ENCODE measurements around the gene MOV10L1.

MOV10L1 gene

DNA sequence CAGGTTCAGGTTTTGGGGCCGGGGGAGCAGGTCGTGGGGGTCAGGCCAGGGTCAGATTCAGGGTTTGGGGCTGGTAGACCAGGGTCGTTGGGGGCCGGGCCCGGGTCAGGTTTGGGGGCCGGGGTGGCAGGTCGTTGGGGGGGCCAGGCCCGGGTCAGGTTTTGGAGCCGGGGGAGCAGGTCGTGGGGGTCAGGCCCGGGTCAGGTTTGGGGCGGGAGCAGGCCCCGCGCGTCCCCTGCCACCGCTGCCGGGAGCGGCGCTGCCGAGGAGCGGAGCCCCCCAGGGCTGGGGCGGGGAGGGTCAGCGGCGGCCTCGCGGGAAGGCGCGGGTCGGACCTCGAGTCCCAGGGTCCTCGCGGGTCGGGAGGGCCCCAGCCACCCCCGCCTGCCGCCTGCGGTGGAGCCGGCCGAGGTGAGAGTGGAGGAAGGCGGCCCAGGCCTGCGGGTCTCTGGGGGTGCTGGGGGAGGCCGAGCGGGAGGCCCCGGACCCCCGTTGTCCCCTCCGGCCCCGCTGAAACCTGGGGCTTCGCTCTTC lies 96.4 kb downstream of the MOV10L1 start:
- Histone ChIP-seq H3K4me1 (ENCODE audit: low read length) (peaks cover 30% of the 10 kb centered on the region), H3K9me3 (ENCODE audit: insufficient read depth, low read length) (peaks cover 4% of the 10 kb centered on the region; the same call in 1 of the 2 replicates), H3K79me2 (ENCODE audit: low read length) (peaks cover 39% of the 10 kb centered on the region), H4K20me1 (ENCODE audit: insufficient read depth, low read length) (peaks cover 7% of the 10 kb centered on the region), H2AFZ (ENCODE audit: low read depth, low read length) (no peak overlapping the region), H3K4me3 (ENCODE audit: low read length) (peak overlapping the region; percentile 87), H3K27me3 (ENCODE audit: low read depth, low read length) (no peaks in the 10 kb centered on the region), H3K27ac (ENCODE audit: low read length) (peak overlapping the region; percentile 44), H3K4me2 (ENCODE audit: low read length) (peak overlapping the region; percentile 89), H3K9ac (ENCODE audit: low read length) (peak overlapping the region; percentile 78), H3K36me3 (replicated peaks; ENCODE audit: low read depth, low read length) (no peaks in the 10 kb centered on the region)
- TF ChIP-seq, protein P1, sequence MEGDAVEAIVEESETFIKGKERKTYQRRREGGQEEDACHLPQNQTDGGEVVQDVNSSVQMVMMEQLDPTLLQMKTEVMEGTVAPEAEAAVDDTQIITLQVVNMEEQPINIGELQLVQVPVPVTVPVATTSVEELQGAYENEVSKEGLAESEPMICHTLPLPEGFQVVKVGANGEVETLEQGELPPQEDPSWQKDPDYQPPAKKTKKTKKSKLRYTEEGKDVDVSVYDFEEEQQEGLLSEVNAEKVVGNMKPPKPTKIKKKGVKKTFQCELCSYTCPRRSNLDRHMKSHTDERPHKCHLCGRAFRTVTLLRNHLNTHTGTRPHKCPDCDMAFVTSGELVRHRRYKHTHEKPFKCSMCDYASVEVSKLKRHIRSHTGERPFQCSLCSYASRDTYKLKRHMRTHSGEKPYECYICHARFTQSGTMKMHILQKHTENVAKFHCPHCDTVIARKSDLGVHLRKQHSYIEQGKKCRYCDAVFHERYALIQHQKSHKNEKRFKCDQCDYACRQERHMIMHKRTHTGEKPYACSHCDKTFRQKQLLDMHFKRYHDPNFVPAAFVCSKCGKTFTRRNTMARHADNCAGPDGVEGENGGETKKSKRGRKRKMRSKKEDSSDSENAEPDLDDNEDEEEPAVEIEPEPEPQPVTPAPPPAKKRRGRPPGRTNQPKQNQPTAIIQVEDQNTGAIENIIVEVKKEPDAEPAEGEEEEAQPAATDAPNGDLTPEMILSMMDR (IDR thresholded peaks at IDR 0.05; ENCODE audit: low read depth, low read length) = no peak
- no peak for TF ChIP-seq EZH2phosphoT487 (IDR thresholded peaks at IDR 0.05; ENCODE audit: low read depth)

DNA sequence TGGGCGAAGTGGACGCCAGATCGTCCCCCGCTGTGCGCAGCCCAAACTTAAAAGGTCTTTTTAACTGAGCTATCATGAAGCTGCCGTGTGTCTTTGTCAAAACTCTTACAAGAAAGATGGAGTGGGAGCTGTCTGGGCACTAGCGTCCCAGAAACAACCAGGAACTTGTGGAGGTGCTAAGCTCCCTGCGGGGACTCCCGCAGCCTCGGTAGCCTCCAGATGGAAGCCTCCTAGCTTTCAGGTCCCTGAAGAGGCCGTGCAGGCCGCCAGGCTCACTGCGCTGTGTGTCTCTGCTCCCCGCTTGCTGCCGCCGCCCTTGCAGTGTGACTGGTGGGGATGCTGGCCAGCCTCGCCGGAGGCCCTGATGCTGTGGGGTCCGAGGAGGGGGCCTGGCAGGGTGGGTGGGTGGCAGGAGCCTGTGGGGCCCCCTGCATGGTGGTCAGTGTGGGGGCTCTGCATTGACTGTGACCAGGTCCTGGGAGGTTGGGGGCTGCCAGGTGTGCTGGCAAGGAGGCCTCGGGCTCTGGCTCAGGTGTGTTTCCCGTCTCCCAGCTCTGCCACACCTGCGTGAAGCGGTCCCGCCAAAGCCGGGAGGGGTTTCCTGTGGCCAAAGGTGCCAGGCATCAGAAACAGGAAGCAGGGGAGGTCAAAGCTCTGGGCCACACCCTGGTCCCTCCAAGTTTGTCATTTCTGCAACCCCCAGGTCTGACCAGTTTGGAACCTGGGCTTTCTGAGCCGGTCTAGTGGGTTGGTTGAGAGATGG lies 97.1 kb downstream of the MOV10L1 start:
- H3K27ac ChIP-seq (ENCODE audit: low read length) = peak overlapping the region; percentile 44
- H4K20me1 ChIP-seq (ENCODE audit: insufficient read depth, low read length) = peaks cover 7% of the 10 kb centered on the region
- peaks cover 36% of the 10 kb centered on the region for H3K4me1 ChIP-seq (ENCODE audit: low read length)
- TF ChIP-seq EZH2phosphoT487 (IDR thresholded peaks at IDR 0.05; ENCODE audit: low read depth) = no peak
- TF ChIP-seq, protein P1 (IDR thresholded peaks at IDR 0.05; ENCODE audit: low read depth, low read length) = no peak
- H3K36me3 ChIP-seq (replicated peaks; ENCODE audit: low read depth, low read length) = peaks cover 2% of the 10 kb centered on the region
- H2AFZ ChIP-seq (ENCODE audit: low read depth, low read length) = no peak overlapping the region
- peaks cover 42% of the 10 kb centered on the region for H3K79me2 ChIP-seq (ENCODE audit: low read length)
- peak overlapping the region; percentile 78 for H3K9ac ChIP-seq (ENCODE audit: low read length)
- peak overlapping the region; percentile 89 for H3K4me2 ChIP-seq (ENCODE audit: low read length)
- H3K27me3 ChIP-seq (ENCODE audit: low read depth, low read length) = no peaks in the 10 kb centered on the region
- H3K4me3 ChIP-seq (ENCODE audit: low read length) = peak overlapping the region; percentile 87
- peaks cover 8% of the 10 kb centered on the region; the same call in 1 of the 2 replicates for H3K9me3 ChIP-seq (ENCODE audit: insufficient read depth, low read length)

DNA sequence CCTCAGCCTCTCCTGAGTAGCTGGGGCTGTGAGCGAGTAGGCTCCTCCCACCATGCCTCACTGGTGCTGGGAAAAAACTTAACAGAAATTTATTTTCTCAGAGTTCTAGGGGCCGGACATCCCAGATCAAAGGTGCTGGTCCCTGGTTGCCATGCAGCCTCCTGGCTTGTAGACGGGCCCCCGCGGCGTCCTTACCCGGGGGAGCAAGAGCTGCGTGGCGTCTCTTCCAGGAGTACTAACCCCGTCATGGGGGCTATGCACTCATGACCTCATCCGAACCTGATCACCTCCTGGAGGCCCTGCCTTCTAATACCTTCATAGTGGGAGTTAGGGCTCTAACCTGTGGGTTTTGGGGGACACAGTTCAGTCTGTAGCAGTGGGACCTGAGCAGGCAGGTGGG lies 98.5 kb downstream of the MOV10L1 start:
- peaks cover 12% of the 10 kb centered on the region; the same call in 1 of the 2 replicates for H3K9me3 ChIP-seq (ENCODE audit: insufficient read depth, low read length)
- no peak overlapping the region for H2AFZ ChIP-seq (ENCODE audit: low read depth, low read length)
- no peak overlapping the region for H3K27ac ChIP-seq (ENCODE audit: low read length)
- H3K9ac ChIP-seq (ENCODE audit: low read length) = no peak overlapping the region
- peaks cover 6% of the 10 kb centered on the region for H3K36me3 ChIP-seq (replicated peaks; ENCODE audit: low read depth, low read length)
- no peak overlapping the region for H3K4me2 ChIP-seq (ENCODE audit: low read length)
- no peak for TF ChIP-seq EZH2phosphoT487 (IDR thresholded peaks at IDR 0.05; ENCODE audit: low read depth)
- TF ChIP-seq, protein P1 (IDR thresholded peaks at IDR 0.05; ENCODE audit: low read depth, low read length) = no peak
- H4K20me1 ChIP-seq (ENCODE audit: insufficient read depth, low read length) = peaks cover 7% of the 10 kb centered on the region
- H3K27me3 ChIP-seq (ENCODE audit: low read depth, low read length) = no peaks in the 10 kb centered on the region
- H3K4me3 ChIP-seq (ENCODE audit: low read length) = no peak overlapping the region
- H3K4me1 ChIP-seq (ENCODE audit: low read length) = peaks cover 51% of the 10 kb centered on the region
- peaks cover 57% of the 10 kb centered on the region for H3K79me2 ChIP-seq (ENCODE audit: low read length)

DNA sequence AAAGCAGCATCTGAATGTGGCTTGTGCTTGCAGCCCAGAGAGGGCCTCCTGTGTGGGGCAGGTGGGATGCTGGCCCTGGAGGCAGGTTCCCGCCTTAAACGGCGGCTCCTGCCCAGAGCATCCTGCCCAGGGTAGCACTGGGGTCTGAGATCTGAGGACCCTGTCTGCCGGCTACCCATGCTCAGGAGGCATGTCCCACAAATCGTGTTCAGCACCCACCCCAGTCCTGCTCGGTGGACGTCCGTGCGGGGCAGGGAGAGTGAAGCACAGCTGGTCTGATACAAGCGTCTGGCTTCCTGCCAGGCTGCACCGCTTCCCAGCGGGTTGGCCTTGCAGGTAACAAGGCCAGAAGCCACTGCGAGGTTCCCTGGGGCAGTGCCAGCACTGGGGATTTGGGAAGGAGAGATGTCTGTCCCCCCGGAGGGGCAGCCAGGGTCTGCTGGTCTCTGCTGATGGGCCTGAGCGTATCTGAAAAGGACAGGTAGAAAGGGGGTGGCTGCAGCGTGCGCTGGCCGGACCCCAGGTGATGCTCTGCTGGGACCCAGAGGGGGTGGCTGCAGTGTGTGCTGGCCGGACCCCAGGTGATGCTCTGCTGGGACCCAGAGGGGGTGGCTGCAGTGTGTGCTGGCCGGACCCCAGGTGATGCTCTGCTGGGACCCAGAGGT lies 99.5 kb downstream of the MOV10L1 start:
- peaks cover 55% of the 10 kb centered on the region for H3K4me1 ChIP-seq (ENCODE audit: low read length)
- TF ChIP-seq, protein P1 (IDR thresholded peaks at IDR 0.05; ENCODE audit: low read depth, low read length) = no peak
- no peak for TF ChIP-seq EZH2phosphoT487 (IDR thresholded peaks at IDR 0.05; ENCODE audit: low read depth)
- peaks cover 7% of the 10 kb centered on the region for H4K20me1 ChIP-seq (ENCODE audit: insufficient read depth, low read length)
- peak overlapping the region; percentile 82 for H3K4me2 ChIP-seq (ENCODE audit: low read length)
- peaks cover 59% of the 10 kb centered on the region for H3K79me2 ChIP-seq (ENCODE audit: low read length)
- peaks cover 8% of the 10 kb centered on the region for H3K36me3 ChIP-seq (replicated peaks; ENCODE audit: low read depth, low read length)
- no peaks in the 10 kb centered on the region for H3K27me3 ChIP-seq (ENCODE audit: low read depth, low read length)
- H2AFZ ChIP-seq (ENCODE audit: low read depth, low read length) = no peak overlapping the region
- peak overlapping the region; percentile 75 for H3K4me3 ChIP-seq (ENCODE audit: low read length)
- H3K9ac ChIP-seq (ENCODE audit: low read length) = peak overlapping the region; percentile 76; the same call in 1 of the 2 replicates
- H3K27ac ChIP-seq (ENCODE audit: low read length) = peak overlapping the region; percentile 99
- peaks cover 12% of the 10 kb centered on the region; the same call in 1 of the 2 replicates for H3K9me3 ChIP-seq (ENCODE audit: insufficient read depth, low read length)
